NB4 (cell line): Measurements from ENCODE around the gene RPL32.
A peak's percentile ranks its signal among the peaks of the same experiment; 100 is the strongest.

Experiments
- DNase-seq: peaks from one replicate; pipeline ENCODE4 v3.0.0; 2010; ENCODE audit warnings: low read depth
- H3K4me3 ChIP-seq: one replicate; pipeline ENCODE4 v1.5.1; 2011; ENCODE audit warnings: mild to moderate bottlenecking, low read depth, low read length, moderate library complexity
- MYC ChIP-seq: IDR thresholded peaks from 2 replicates; pipeline ENCODE4 v1.6.1; 2011; ENCODE audit warnings: low read depth, low read length
- POLR2A ChIP-seq: IDR thresholded peaks from 2 replicates; pipeline ENCODE4 v1.6.1; 2011; ENCODE audit warnings: mild to moderate bottlenecking; ENCODE audit not compliant: insufficient read length; ENCODE audit errors: extremely low read depth
- TF ChIP-seq, protein P1 (sequence below): IDR thresholded peaks from one replicate; pipeline ENCODE4 v1.5.1; 2012; ENCODE audit warnings: low read depth, low read length
- TF ChIP-seq, protein P2 (sequence below): IDR thresholded peaks from 2 replicates; pipeline ENCODE4 v1.6.1; 2011; ENCODE audit warnings: low read depth, low read length

RPL32 gene

DNA sequence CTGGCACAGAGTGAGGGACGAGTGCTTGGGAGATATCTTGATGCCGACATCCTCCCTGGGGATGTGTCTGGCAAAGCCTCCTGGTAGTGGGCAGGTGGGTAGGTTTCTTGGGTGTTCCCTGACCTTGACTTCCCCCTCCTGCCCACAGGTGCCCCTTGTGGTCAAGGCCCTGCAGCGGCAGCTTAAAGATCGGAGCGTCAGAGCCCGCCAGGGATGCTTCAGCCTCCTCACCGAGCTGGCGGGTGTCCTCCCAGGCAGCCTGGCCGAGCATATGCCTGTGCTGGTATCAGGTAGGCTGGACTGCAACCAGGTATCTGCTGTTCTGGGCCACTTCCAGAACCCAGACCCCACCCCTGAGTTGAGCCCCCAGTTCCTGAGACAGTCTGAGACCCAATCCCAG, 25.6 kb downstream of the RPL32 start:
- no peak overlapping the region for H3K4me3 ChIP-seq
- no peak for DNase-seq
- TF ChIP-seq, protein P1, sequence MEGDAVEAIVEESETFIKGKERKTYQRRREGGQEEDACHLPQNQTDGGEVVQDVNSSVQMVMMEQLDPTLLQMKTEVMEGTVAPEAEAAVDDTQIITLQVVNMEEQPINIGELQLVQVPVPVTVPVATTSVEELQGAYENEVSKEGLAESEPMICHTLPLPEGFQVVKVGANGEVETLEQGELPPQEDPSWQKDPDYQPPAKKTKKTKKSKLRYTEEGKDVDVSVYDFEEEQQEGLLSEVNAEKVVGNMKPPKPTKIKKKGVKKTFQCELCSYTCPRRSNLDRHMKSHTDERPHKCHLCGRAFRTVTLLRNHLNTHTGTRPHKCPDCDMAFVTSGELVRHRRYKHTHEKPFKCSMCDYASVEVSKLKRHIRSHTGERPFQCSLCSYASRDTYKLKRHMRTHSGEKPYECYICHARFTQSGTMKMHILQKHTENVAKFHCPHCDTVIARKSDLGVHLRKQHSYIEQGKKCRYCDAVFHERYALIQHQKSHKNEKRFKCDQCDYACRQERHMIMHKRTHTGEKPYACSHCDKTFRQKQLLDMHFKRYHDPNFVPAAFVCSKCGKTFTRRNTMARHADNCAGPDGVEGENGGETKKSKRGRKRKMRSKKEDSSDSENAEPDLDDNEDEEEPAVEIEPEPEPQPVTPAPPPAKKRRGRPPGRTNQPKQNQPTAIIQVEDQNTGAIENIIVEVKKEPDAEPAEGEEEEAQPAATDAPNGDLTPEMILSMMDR: peak; percentile 12
- TF ChIP-seq MYC: no peak

DNA sequence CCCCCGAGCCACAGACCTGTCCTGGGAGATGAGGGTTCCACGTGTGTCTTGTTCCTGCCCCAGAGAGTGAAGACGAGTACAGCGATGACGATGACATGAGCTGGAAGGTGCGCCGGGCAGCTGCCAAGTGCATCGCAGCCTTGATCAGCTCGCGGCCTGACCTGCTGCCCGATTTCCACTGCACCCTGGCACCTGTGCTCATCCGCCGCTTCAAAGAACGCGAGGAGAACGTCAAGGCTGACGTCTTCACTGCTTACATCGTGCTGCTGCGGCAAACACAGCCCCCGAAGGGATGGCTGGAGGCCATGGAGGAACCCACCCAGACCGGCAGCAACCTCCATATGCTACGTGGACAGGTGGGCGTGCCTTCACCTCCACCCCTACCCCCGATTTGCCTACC, 26.3 kb downstream of the RPL32 start:
- no peak for DNase-seq
- TF ChIP-seq, protein P1: no peak
- no peak for TF ChIP-seq MYC
- TF ChIP-seq, protein P2, sequence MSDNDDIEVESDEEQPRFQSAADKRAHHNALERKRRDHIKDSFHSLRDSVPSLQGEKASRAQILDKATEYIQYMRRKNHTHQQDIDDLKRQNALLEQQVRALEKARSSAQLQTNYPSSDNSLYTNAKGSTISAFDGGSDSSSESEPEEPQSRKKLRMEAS: no peak
- TF ChIP-seq POLR2A: no peak
- no peak overlapping the region for H3K4me3 ChIP-seq

DNA sequence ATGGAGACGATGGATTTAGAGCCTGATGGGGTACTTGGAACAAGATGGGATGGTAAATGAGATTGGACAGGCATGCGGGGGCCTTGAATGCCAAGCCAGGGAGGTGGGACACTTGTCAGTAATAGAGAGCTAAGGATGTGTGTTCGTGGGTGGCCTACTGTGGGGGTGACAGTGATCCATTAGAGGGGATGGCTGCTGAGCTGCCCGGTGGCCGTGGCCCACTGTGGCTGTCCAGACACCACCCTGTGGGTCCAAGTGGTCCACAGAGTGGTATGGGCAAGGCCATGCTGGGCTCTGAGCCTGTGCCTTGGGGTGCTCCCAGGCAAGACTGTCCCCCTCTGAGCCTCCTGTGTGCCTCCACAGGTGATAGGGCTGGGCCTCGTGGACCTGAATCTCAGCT, 27.4 kb downstream of the RPL32 start:
- TF ChIP-seq, protein P1: no peak
- TF ChIP-seq MYC (no peak), POLR2A (no peak)
- TF ChIP-seq, protein P2: no peak
- H3K4me3 ChIP-seq: no peak overlapping the region

DNA sequence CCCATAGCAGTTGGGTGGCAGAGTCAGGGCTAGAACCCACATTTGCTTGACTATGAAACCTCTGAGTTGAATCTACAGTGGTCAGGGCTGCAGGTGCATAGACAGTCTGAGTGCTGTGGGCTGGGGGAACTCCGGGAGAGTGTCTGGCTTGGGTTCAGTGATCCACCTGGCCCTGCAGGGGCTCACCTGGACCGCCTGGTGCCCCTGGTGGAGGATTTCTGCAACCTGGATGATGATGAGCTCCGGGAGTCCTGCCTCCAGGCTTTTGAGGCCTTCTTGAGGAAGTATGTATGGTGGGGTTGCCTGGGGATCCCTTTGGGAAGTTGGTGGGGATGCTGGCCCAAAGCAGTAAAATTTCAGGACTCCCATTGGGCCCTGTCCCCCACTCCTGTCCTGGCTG, 28.6 kb downstream of the RPL32 start:
- no peak for DNase-seq
- TF ChIP-seq POLR2A (no peak), MYC (no peak)
- TF ChIP-seq, protein P2: no peak
- TF ChIP-seq, protein P1: no peak
- no peak overlapping the region for H3K4me3 ChIP-seq

More for the DNA sequence above, 27.4 kb downstream of the RPL32 start:
- no peak for DNase-seq

GRCh38 chr3:12810961-12811360, 30.4 kb downstream of the RPL32 start:
- TF ChIP-seq POLR2A (no peak), MYC (no peak)
- TF ChIP-seq, protein P1: no peak
- TF ChIP-seq, protein P2: no peak
- no peak overlapping the region for H3K4me3 ChIP-seq
- no peak for DNase-seq

- TF ChIP-seq, protein P1: peak; percentile 21
- no peak for TF ChIP-seq POLR2A
- H3K4me3 ChIP-seq: peak overlapping the region; percentile 28
- peak; percentile 87 for DNase-seq
Measured at GRCh38 chr3:12810013-12810780, 31.2 kb downstream of the RPL32 start.
